SK-N-SH treated with all-trans-retinoic acid at 6 μM for 48 hours (cell line): Measurements from ENCODE around the gene UNC5B.

Experiments used
- ATAC-seq: fragments of 200-7000 bp; cut with Tn5 transposase; 3 replicates; pipeline ENCODE4 v1.9.1; 2020; ENCODE audit warnings: mild to moderate bottlenecking, moderate library complexity
- ARNTL ChIP-seq: fragments of 450-650 bp; formaldehyde crosslinking; IDR thresholded peaks from 2 replicates; pipeline ENCODE4 v1.5.0; 2020; ENCODE audit warnings: low read depth, mild to moderate bottlenecking, moderate library complexity, borderline replicate concordance
- BACH2 ChIP-seq: fragments of 250-450 bp; sonication (Bioruptor Pico); IDR thresholded peaks from 2 replicates; pipeline ENCODE4 v1.9.0; 2021; ENCODE audit warnings: mild to moderate bottlenecking, borderline replicate concordance
- CREB5 ChIP-seq: fragments of 250-450 bp; sonication (Bioruptor Pico); IDR thresholded peaks from 2 replicates; pipeline ENCODE4 v1.5.1; 2020; ENCODE audit warnings: low read depth, mild to moderate bottlenecking, moderate library complexity
- CSDC2 ChIP-seq: fragments of 250-450 bp; sonication (Bioruptor Pico); IDR thresholded peaks from 2 replicates; pipeline ENCODE4 v1.5.0; 2020; ENCODE audit warnings: mild to moderate bottlenecking, moderate library complexity
- CSRNP3 ChIP-seq: fragments of 250-450 bp; sonication (Bioruptor Pico); IDR thresholded peaks from 2 replicates; pipeline ENCODE4 v1.5.1; 2021; ENCODE audit warnings: mild to moderate bottlenecking, moderate library complexity
- ESRRG ChIP-seq: fragments of 250-450 bp; sonication (Bioruptor Pico); IDR thresholded peaks from 2 replicates; pipeline ENCODE4 v1.6.1; 2021; ENCODE audit warnings: mild to moderate bottlenecking
- GLIS3 ChIP-seq: fragments of 250-450 bp; sonication (Bioruptor Pico); IDR thresholded peaks from 2 replicates; pipeline ENCODE4 v1.5.0; 2020; ENCODE audit warnings: mild to moderate bottlenecking, moderate library complexity
- ISL1 ChIP-seq: fragments of 250-450 bp; sonication (Bioruptor Pico); IDR thresholded peaks from 2 replicates; pipeline ENCODE4 v2.1.2; 2022; ENCODE audit warnings: mild to moderate bottlenecking, moderate library complexity
- OSR1 ChIP-seq: fragments of 250-450 bp; sonication (Bioruptor Pico); IDR thresholded peaks from 2 replicates; pipeline ENCODE4 v1.8.0; 2022; ENCODE audit warnings: moderate library complexity, mild to moderate bottlenecking, inconsistent platforms
- PATZ1 ChIP-seq: fragments of 250-450 bp; sonication (Bioruptor Pico); IDR thresholded peaks from 2 replicates; pipeline ENCODE4 v1.8.0; 2020; ENCODE audit warnings: mild to moderate bottlenecking, moderate library complexity, borderline replicate concordance
- POU6F1 ChIP-seq: fragments of 250-450 bp; sonication (Bioruptor Pico); IDR thresholded peaks from 2 replicates; pipeline ENCODE4 v1.8.0; 2021; ENCODE audit warnings: low read depth, mild to moderate bottlenecking, moderate library complexity, borderline replicate concordance
- PPARA ChIP-seq: fragments of 250-450 bp; sonication (Bioruptor Pico); IDR thresholded peaks from 2 replicates; pipeline ENCODE4 v1.5.0; 2020; ENCODE audit warnings: mild to moderate bottlenecking, borderline replicate concordance
- RARB ChIP-seq: fragments of 250-450 bp; sonication (Bioruptor Pico); IDR thresholded peaks from 2 replicates; pipeline ENCODE4 v1.8.0; 2021; ENCODE audit warnings: mild to moderate bottlenecking, moderate library complexity
- SNAI2 ChIP-seq: fragments of 250-450 bp; sonication (Bioruptor Pico); IDR thresholded peaks from 2 replicates; pipeline ENCODE4 v1.5.0; 2020; ENCODE audit warnings: mild to moderate bottlenecking, moderate library complexity
- TCF4 ChIP-seq: fragments of 250-450 bp; sonication (Bioruptor Pico); IDR thresholded peaks from 2 replicates; pipeline ENCODE4 v1.8.0; 2021; ENCODE audit warnings: mild to moderate bottlenecking, moderate library complexity, borderline replicate concordance
- TOX ChIP-seq: fragments of 250-450 bp; sonication (Bioruptor Pico); IDR thresholded peaks from 2 replicates; pipeline ENCODE4 v1.8.0; 2021; ENCODE audit warnings: mild to moderate bottlenecking, moderate library complexity, borderline replicate concordance
- TSHZ2 ChIP-seq: fragments of 250-450 bp; sonication (Bioruptor Pico); IDR thresholded peaks from 2 replicates; pipeline ENCODE4 v1.5.0; 2020; ENCODE audit warnings: mild to moderate bottlenecking, moderate library complexity
- ZC3H10 ChIP-seq: fragments of 250-450 bp; sonication (Bioruptor Pico); IDR thresholded peaks from 2 replicates; pipeline ENCODE4 v1.5.1; 2021; ENCODE audit warnings: mild to moderate bottlenecking, moderate library complexity
- ZFP30 ChIP-seq: fragments of 450-650 bp; formaldehyde crosslinking; IDR thresholded peaks from 2 replicates; pipeline ENCODE4 v1.5.0; 2022; ENCODE audit warnings: mild to moderate bottlenecking, moderate library complexity
- ZNF565 ChIP-seq: fragments of 450-650 bp; formaldehyde crosslinking; conservative IDR thresholded peaks from 2 replicates; pipeline ENCODE4 v1.5.0; 2020; ENCODE audit warnings: low read depth, mild to moderate bottlenecking, moderate library complexity
- ZNF70 ChIP-seq: fragments of 450-650 bp; formaldehyde crosslinking; IDR thresholded peaks from 2 replicates; pipeline ENCODE4 v1.5.0; 2020; ENCODE audit warnings: mild to moderate bottlenecking, moderate library complexity
- ZNF8 ChIP-seq: fragments of 450-650 bp; formaldehyde crosslinking; IDR thresholded peaks from 2 replicates; pipeline ENCODE4 v1.5.0; 2020; ENCODE audit warnings: mild to moderate bottlenecking, moderate library complexity

Gene UNC5B

GRCh38 chr10:71302451-71302850, 90.1 kb downstream of the UNC5B start:
- TF ChIP-seq TCF4 (CRISPR knock-in tag) (no peak), BACH2 (CRISPR knock-in tag) (no peak), TSHZ2 (CRISPR knock-in tag) (no peak), GLIS3 (CRISPR knock-in tag) (no peak), TOX (no peak), CSRNP3 (no peak), SNAI2 (no peak), ISL1 (CRISPR knock-in tag) (no peak), PATZ1 (CRISPR knock-in tag) (no peak), ARNTL (CRISPR knock-in tag) (no peak), ZC3H10 (CRISPR knock-in tag) (no peak), ESRRG (no peak), CREB5 (CRISPR knock-in tag) (no peak), ZNF8 (no peak), ZNF70 (CRISPR knock-in tag) (no peak), ZFP30 (CRISPR knock-in tag) (no peak), OSR1 (CRISPR knock-in tag) (no peak), CSDC2 (CRISPR knock-in tag) (no peak), RARB (no peak)

GRCh38 chr10:71302874-71303568, 90.7 kb downstream of the UNC5B start:
- peak; percentile 76 for ATAC-seq

More at GRCh38 chr10:71302451-71302850, 90.1 kb downstream of the UNC5B start:
- ATAC-seq, result no peak

More at GRCh38 chr10:71302874-71303568, 90.7 kb downstream of the UNC5B start:
- TF ChIP-seq ISL1 (CRISPR knock-in tag), result no peak
- TF ChIP-seq ZC3H10 (CRISPR knock-in tag), result no peak
- no peak for TF ChIP-seq SNAI2
- no peak for TF ChIP-seq TCF4 (CRISPR knock-in tag)
- TF ChIP-seq PPARA (CRISPR knock-in tag), result no peak
- TF ChIP-seq POU6F1 (CRISPR knock-in tag), result no peak
- TF ChIP-seq ZNF565 (CRISPR knock-in tag), result no peak
- TF ChIP-seq TSHZ2 (CRISPR knock-in tag), result no peak
- TF ChIP-seq CREB5 (CRISPR knock-in tag), result no peak
